LoVo (cell line): ENCODE results near the gene FRAS1.

ENCODE experiments used
- DNase-seq: peaks from one replicate; pipeline ENCODE4 v3.0.0-alpha.2; 2016; ENCODE audit warnings: low spot score

FRAS1 gene

GRCh38 chr4:78369679-78370078 is 312.6 kb downstream of the FRAS1 start:
- no peak for DNase-seq

GRCh38 chr4:78370631-78371372 is 313.7 kb downstream of the FRAS1 start:
- peak; percentile 20 for DNase-seq

GRCh38 chr4:78372355-78372988 is 315.3 kb downstream of the FRAS1 start:
- no peak for DNase-seq

- DNase-seq: no peak
Observed at GRCh38 chr4:78377555-78377954, 320.4 kb downstream of the FRAS1 start.

GRCh38 chr4:78379040-78379439 is 321.9 kb downstream of the FRAS1 start:
- no peak for DNase-seq

GRCh38 chr4:78379991-78380729 is 323.0 kb downstream of the FRAS1 start:
- peak; percentile 25 for DNase-seq

DNA sequence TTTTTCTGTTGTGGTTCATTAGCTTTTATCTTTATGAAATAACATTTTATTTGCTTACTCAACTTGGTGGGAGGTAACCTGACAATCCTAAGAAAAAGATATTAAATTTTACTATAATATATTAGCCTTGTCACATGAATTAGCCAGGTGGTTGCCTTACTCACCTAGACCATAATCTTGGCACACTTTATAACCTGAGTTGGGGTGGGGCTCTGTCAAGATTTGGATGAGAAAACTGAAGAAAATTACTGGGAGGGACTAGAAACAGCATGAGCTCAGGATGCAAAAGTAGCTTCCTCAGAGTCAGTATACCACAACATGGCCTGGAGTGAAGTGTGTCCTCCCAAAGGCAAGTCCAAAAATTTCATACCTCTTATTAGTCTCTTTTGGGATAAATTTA is 329.6 kb downstream of the FRAS1 start:
- DNase-seq: no peak

- no peak for DNase-seq
Observed at GRCh38 chr4:78395642-78396041, 338.5 kb downstream of the FRAS1 start.

GRCh38 chr4:78396613-78397291 is 339.6 kb downstream of the FRAS1 start:
- no peak for DNase-seq

DNA sequence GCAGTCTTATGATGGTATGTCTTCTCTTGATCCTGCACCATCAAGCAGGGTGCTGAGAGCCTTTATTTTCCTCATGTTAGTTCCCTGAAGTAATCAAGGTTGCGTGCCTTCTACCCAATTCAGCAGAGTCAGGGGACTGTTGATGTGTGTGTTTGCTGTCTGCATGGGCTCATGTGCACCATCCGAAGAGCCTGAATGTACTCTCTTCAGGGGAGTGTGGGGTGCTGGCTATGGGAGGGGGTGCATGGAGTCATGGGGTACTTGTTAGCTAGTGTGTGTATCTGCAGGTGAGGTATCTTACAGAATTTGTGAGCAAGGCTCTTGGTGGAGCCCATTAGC is 340.1 kb downstream of the FRAS1 start:
- DNase-seq: no peak

DNA sequence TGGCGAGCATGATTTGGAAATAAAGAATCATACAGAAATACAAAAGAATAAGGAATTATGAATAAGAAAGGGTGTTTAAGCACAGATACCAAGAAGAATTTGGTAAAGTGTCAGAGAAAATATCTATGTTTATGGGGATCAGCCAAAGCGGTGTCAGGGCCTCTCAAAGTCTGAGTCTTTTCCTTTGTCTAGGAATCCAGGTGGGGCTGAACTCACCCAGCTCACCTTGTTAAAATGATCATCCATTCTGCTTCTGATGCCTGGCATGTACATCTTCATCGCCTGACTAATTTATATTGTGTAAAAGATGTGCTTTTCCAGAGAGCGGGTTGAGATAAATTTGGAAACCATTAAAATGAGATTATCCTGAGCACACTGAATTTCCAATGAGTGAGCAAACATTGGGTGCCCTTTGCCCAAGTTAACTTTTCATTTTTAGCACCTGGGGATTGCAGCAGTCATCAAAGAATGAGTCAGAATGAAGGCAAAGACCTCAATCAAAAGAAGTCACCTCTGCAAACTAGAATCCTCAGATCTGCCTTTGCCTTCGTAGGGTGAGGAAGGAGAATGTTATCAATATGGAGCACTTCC is 352.6 kb downstream of the FRAS1 start:
- DNase-seq: peak; percentile 4

GRCh38 chr4:78410225-78410624 is 353.1 kb downstream of the FRAS1 start:
- DNase-seq: no peak

DNA sequence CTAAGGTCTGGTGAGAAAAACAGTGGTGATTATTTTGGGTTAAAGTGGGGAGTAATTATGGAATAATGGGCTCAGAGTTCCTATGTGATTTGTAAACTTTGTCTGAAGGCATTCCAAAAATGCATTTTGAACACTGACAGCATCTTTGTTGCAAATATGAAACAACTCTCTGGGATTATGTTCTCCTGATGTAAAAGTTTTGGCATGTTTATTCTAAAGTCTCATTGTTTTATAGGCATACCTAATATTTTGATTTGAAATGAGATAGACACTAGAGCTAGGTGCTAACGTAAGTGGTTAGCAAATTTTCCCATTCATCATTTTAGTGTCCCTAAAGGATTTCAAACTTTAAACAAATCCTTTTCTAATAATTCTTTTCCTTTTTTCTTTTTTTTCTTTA is 353.6 kb downstream of the FRAS1 start:
- no peak for DNase-seq

DNA sequence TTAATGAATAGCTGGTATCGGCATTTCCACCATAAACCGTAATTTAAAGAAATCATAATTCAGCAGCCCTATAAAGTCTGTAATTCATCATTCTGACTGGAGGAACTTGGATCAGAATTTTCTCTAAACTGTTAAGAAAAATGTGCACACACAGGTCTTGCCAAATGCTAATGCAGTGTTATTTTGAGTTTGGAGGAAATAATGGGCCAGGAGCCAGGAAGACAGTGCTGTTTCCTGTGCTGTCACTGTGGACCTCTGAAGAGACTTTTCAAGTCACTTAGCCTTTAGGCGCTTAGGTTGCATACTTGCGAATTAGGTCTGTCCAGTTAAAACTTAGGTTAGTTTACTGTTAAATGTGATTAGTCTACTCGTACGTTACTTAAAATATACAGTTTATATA is 357.0 kb downstream of the FRAS1 start:
- DNase-seq: no peak

GRCh38 chr4:78417603-78418002 is 360.5 kb downstream of the FRAS1 start:
- no peak for DNase-seq

DNA sequence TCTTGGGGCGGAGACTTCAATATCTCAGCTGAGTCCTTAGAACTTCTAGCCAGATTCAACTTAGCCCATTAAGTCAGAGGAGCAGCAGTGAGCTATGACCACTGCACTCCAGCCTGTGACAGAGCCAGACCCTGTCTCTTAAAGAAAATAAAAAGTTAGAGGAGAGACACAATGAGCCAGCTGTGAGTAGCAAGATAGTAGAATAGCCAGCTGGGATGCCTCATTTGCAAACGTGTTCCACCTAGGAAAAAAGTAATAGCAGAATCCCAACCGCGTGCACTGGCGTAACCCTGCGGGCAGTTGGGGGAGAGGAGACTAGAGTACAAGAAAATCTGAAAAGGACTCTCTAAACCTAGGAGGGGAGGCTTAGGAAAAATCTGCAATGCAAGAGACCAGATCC is 361.3 kb downstream of the FRAS1 start:
- DNase-seq: no peak

GRCh38 chr4:78423790-78424189 is 366.7 kb downstream of the FRAS1 start:
- no peak for DNase-seq

DNA sequence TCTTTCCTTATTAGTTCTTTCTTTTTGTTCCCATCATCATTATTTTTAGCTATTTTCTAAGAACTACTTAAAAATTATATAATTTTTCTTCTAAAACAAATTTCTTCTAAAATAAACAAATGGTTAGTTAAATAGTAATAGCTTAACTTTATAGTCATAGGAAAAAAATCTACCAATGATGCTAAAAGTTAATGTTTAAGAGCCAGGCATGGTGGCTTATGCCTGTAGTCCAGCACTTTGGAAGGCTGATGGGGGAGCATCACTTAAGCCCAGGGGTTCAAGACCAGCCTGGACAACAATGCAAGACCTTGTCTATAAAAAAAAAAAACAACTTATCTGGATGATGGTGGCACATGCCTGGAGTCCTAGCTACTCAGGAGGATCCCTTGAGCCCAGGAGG is 367.3 kb downstream of the FRAS1 start:
- DNase-seq: no peak

- no peak for DNase-seq
Observed at GRCh38 chr4:78426972-78427371, 369.8 kb downstream of the FRAS1 start.

GRCh38 chr4:78428996-78429395 is 371.9 kb downstream of the FRAS1 start:
- DNase-seq: no peak

GRCh38 chr4:78432896-78433295 is 375.8 kb downstream of the FRAS1 start:
- DNase-seq: peak; percentile 8

- no peak for DNase-seq
Observed at GRCh38 chr4:78437608-78438088, 380.5 kb downstream of the FRAS1 start.
